HepG2 (cell line): ENCODE measurements around the gene OR2L3. TPM values are rescaled to one million over a fixed set of nuclear protein-coding genes. Genes with fewer than 3 reads are reported as not detected.

Source experiments
- ATAC-seq: fragments of 200-7000 bp; cut with Tn5 transposase; 3 replicates; pipeline ENCODE4 v1.9.1; 2020; ENCODE audit warnings: mild to moderate bottlenecking, moderate library complexity
- BruUV-seq: library from RNA; stranded (reverse); fragments of 400-500 nt; replicated peaks from 2 replicates; lab custom pipeline; 2021; lab: Mats Ljungman, UMichigan
- CTCF ChIA-PET: fragments of 300-600 bp; formaldehyde crosslinking; extraction: SDS; loops from one replicate; lab custom pipeline; 2021; ENCODE audit warnings: low total read pairs, inconsistent platforms, low intra/inter-chr PET ratio; lab: Yijun Ruan, JAX
- POLR2A ChIA-PET: fragments of 350-600 bp; sonication (Branson Sonifier 250); formaldehyde crosslinking; loops from one replicate; lab custom pipeline; 2020; ENCODE audit warnings: antibody characterized with exemption, inconsistent platforms; lab: Yijun Ruan, JAX
- DNase-seq: peaks from one replicate; pipeline ENCODE4 v3.0.0-alpha.2; 2015; ENCODE audit warnings: low spot score
- FAIRE-seq: peaks from 3 replicates; lab custom pipeline; 2011; peaks lifted over from hg19 to GRCh38; lab: Jason Lieb, UNC
- H2AFZ ChIP-seq: one replicate; pipeline ENCODE4 v1.6.1; 2011; ENCODE audit warnings: low read length, inconsistent platforms
- H3K27ac ChIP-seq: fragments of 300-600 bp; 3 replicates; pipeline ENCODE4 v1.8.0; 2011; ENCODE audit warnings: mixed run types, mild to moderate bottlenecking, mixed read lengths, low read length, inconsistent platforms; ENCODE audit not compliant: insufficient read depth; ENCODE audit errors: extremely low read length
- H3K27me3 ChIP-seq, 2 experiments: fragments of 200-600 bp in 1 of 2; 2 replicates in 1 of 2; 3 replicates in 1 of 2; pipeline versions ENCODE4 v1.6.0 to v1.8.0; 2011; ENCODE audit warnings: low read length in 2 of 2, mild to moderate bottlenecking in 2 of 2, moderate library complexity in 2 of 2, inconsistent platforms in 1 of 2; ENCODE audit not compliant: insufficient read depth in 2 of 2, control insufficient read depth in 1 of 2
- H3K36me3 ChIP-seq, 2 experiments: fragments of 200-600 bp in 1 of 2; replicated peaks in 1 of 2; 2 replicates in 1 of 2; 3 replicates in 1 of 2; pipeline versions ENCODE4 v1.5.1 to v1.8.0; 2011; ENCODE audit warnings: low read length in 2 of 2, inconsistent platforms in 1 of 2; ENCODE audit not compliant: insufficient read depth in 2 of 2, control insufficient read depth in 1 of 2
- H3K4me1 ChIP-seq: 2 replicates; pipeline ENCODE4 v1.5.1; 2012; ENCODE audit warnings: low read length, inconsistent platforms; ENCODE audit not compliant: insufficient read depth
- H3K4me2 ChIP-seq: 2 replicates; pipeline ENCODE4 v1.6.0; 2011; ENCODE audit warnings: low read depth, low read length, inconsistent platforms
- H3K4me3 ChIP-seq, 3 experiments: fragments of 200-600 bp in 1 of 3; sonication (generic), shearing (Covaris generic) in 1 of 3; replicated peaks in 1 of 3; 2 replicates each; pipeline ENCODE4 v1.5.1; 2011 to 2016; ENCODE audit warnings: low read length in 3 of 3, inconsistent platforms in 2 of 3, low read depth in 2 of 3, mild to moderate bottlenecking in 2 of 3, control low read depth in 1 of 3, mixed read lengths in 1 of 3; ENCODE audit not compliant: insufficient read depth in 1 of 3
- H3K79me2 ChIP-seq: one replicate; pipeline ENCODE4 v1.6.1; 2011; ENCODE audit warnings: low read length, inconsistent platforms; ENCODE audit not compliant: insufficient read depth
- H3K9ac ChIP-seq: 2 replicates; pipeline ENCODE4 v1.6.0; 2011; ENCODE audit warnings: mild to moderate bottlenecking, low read depth, low read length, inconsistent platforms; ENCODE audit not compliant: insufficient read depth
- H3K9me3 ChIP-seq: 2 replicates; pipeline ENCODE4 v1.5.1; 2012; ENCODE audit warnings: mild to moderate bottlenecking, low read length
- H4K20me1 ChIP-seq: 2 replicates; pipeline ENCODE4 v1.6.0; 2011; ENCODE audit warnings: inconsistent platforms, mild to moderate bottlenecking, low read length, moderate library complexity; ENCODE audit not compliant: insufficient read depth
- MAFG ChIP-seq: sonication (generic); formaldehyde crosslinking; IDR thresholded peaks from 2 replicates; pipeline ENCODE4 v1.5.1; 2020; ENCODE audit warnings: mild to moderate bottlenecking, missing genetic modification reagents
- ZBTB14 ChIP-seq: sonication (generic); formaldehyde crosslinking; IDR thresholded peaks from 2 replicates; pipeline ENCODE4 v1.4.0; 2020; ENCODE audit warnings: missing genetic modification reagents
- ZBTB43 ChIP-seq: sonication (generic); formaldehyde crosslinking; conservative IDR thresholded peaks from 2 replicates; pipeline ENCODE4 v1.4.0; 2020; ENCODE audit warnings: missing genetic modification reagents
- ZNF292 ChIP-seq: sonication (generic); formaldehyde crosslinking; IDR thresholded peaks from 2 replicates; pipeline ENCODE4 v1.8.1; 2022; ENCODE audit warnings: mild to moderate bottlenecking, low read depth, missing genetic modification reagents, borderline replicate concordance
- ZNF512B ChIP-seq: sonication (generic); formaldehyde crosslinking; IDR thresholded peaks from 2 replicates; pipeline ENCODE4 v1.5.1; 2020; ENCODE audit warnings: missing genetic modification reagents, mild to moderate bottlenecking, borderline replicate concordance
- ZNF772 ChIP-seq: sonication (generic); formaldehyde crosslinking; IDR thresholded peaks from 2 replicates; pipeline ENCODE4 v1.5.0; 2020; ENCODE audit warnings: mild to moderate bottlenecking, missing genetic modification reagents
- in situ Hi-C: cut with HindIII; loops from 2 replicates; pipeline ENCODE4 v1.10.0; 2017; ENCODE audit warnings: low pct_unique_long_range_greater_than_20kb; ENCODE audit not compliant: extremely low pct_ligation_motif_present
- intact Hi-C: fragments of 100-400 bp; cut with micrococcal nuclease; formaldehyde crosslinking; loops from one replicate; pipeline ENCODE4 v1.10.0; 2022; ENCODE audit not compliant: unreplicated experiment
- polyA plus RNA-seq, 8 experiments: library from polyadenylated mRNA; depleted of rRNA in 3 of 8; stranded (reverse) in 7 of 8; unstranded in 1 of 8; fragments of >200 nt; fragmentation: Illumina TruSeq in 4 of 8; extraction: Trizol in 4 of 8; gene quantifications; 2 replicates each; pipeline versions ENCODE4 v1.2.1 to v1.2.3, GENCODE V29; 2011 to 2016; ENCODE audit warnings: low read depth in 4 of 8, missing spikeins in 1 of 8, mixed read lengths in 1 of 8; ENCODE audit not compliant: insufficient read depth in 1 of 8
- total RNA-seq, 5 experiments: library from RNA; depleted of rRNA; stranded (reverse); fragments of >200 nt; fragmentation: Illumina TruSeq; extraction: Trizol; gene quantifications; 2 replicates each; pipeline ENCODE4 v1.2.3, GENCODE V29; 2016; ENCODE audit warnings: low read depth in 1 of 5

The OR2L3 gene
- total and polyA plus RNA-seq, 2 of the 13 experiments (the other 11 are each of a cell fraction or from before 2014, with no cell fraction given): not detected

GRCh38 chr1:248047008-248047407 lies 372 bp downstream of the OR2L3 start (continued):
- TF ChIP-seq ZNF512B (CRISPR knock-in tag): no peak

- intact Hi-C loops: no loop called here
- ChIA-PET CTCF (no interaction called here), POLR2A (no interaction called here)
- ATAC-seq (no peak), FAIRE-seq (no peak), DNase-seq (no peak)
- no TSS peak for BruUV-seq
- TF ChIP-seq ZNF772 (no peak), ZBTB14 (CRISPR knock-in tag) (no peak), MAFG (CRISPR knock-in tag) (no peak), ZNF292 (CRISPR knock-in tag) (no peak), ZBTB43 (CRISPR knock-in tag) (no peak)
- no peak overlapping the region for H3K4me3 ChIP-seq
- peaks cover 83% of the 10 kb centered on the region for H3K9me3 ChIP-seq
- H3K27ac ChIP-seq: no peak overlapping the region
- H3K4me1 ChIP-seq: no peaks in the 10 kb centered on the region
- no peaks in the 10 kb centered on the region for H3K79me2 ChIP-seq
- H3K4me2 ChIP-seq: no peak overlapping the region
- H3K36me3 ChIP-seq: no peaks in the 10 kb centered on the region
- H2AFZ ChIP-seq: no peak overlapping the region
- H4K20me1 ChIP-seq: no peaks in the 10 kb centered on the region
- no peak overlapping the region for H3K9ac ChIP-seq
- no peaks in the 10 kb centered on the region for H3K27me3 ChIP-seq
- in situ Hi-C loops: no loop called here
These were observed 8.0 kb downstream of the OR2L3 start for GRCh38 chr1:248054671-248055070.
